Measurements from ENCODE around the gene MMP15.
A peak's percentile ranks its signal among the peaks of the same experiment; 100 is the strongest.

The MMP15 gene

GRCh38 chr16:58013201-58013956 is 12.2 kb upstream of the MMP15 start:
- no peaks in the 10 kb centered on the region for H4K20me1 ChIP-seq (ENCODE audit: insufficient read depth, low read length)
- H3K79me2 ChIP-seq (ENCODE audit: low read length), result no peaks in the 10 kb centered on the region
- no peak overlapping the region for H3K27ac ChIP-seq (ENCODE audit: low read length)
- no peaks in the 10 kb centered on the region for H3K4me1 ChIP-seq (ENCODE audit: low read length)
- no peaks in the 10 kb centered on the region for H3K9me3 ChIP-seq (ENCODE audit: insufficient read depth, low read length)
- H3K4me3 ChIP-seq (ENCODE audit: low read length), result no peak overlapping the region
- H3K27me3 ChIP-seq (ENCODE audit: low read depth, low read length), result no peaks in the 10 kb centered on the region
- TF ChIP-seq EZH2phosphoT487 (IDR thresholded peaks at IDR 0.05; ENCODE audit: low read depth) (no peak), CTCF (IDR thresholded peaks at IDR 0.05; ENCODE audit: low read depth, low read length) (no peak)
- no peak overlapping the region for H3K9ac ChIP-seq (ENCODE audit: low read length)
- H3K4me2 ChIP-seq (ENCODE audit: low read length), result no peak overlapping the region
- H2AFZ ChIP-seq (ENCODE audit: low read depth, low read length), result no peak overlapping the region
- peaks cover 8% of the 10 kb centered on the region for H3K36me3 ChIP-seq (replicated peaks; ENCODE audit: low read depth, low read length)

GRCh38 chr16:58016840-58017446 is 8.6 kb upstream of the MMP15 start:
- no peaks in the 10 kb centered on the region for H3K79me2 ChIP-seq (ENCODE audit: low read length)

GRCh38 chr16:58018803-58019202 is 6.8 kb upstream of the MMP15 start:
- H3K36me3 ChIP-seq (replicated peaks; ENCODE audit: low read depth, low read length), result no peaks in the 10 kb centered on the region
- peak; percentile 24; the same call in 1 of the 2 replicates for TF ChIP-seq CTCF (IDR thresholded peaks at IDR 0.05; ENCODE audit: low read depth, low read length)
- TF ChIP-seq EZH2phosphoT487 (IDR thresholded peaks at IDR 0.05; ENCODE audit: low read depth), result no peak
- H3K4me1 ChIP-seq (ENCODE audit: low read length), result no peaks in the 10 kb centered on the region
- no peak overlapping the region for H3K9ac ChIP-seq (ENCODE audit: low read length)
- H4K20me1 ChIP-seq (ENCODE audit: insufficient read depth, low read length), result no peaks in the 10 kb centered on the region
- H3K27me3 ChIP-seq (ENCODE audit: low read depth, low read length), result no peaks in the 10 kb centered on the region
- H3K4me3 ChIP-seq (ENCODE audit: low read length), result no peak overlapping the region
- no peaks in the 10 kb centered on the region for H3K9me3 ChIP-seq (ENCODE audit: insufficient read depth, low read length)
- H3K27ac ChIP-seq (ENCODE audit: low read length), result no peak overlapping the region
- H2AFZ ChIP-seq (ENCODE audit: low read depth, low read length), result no peak overlapping the region
- H3K79me2 ChIP-seq (ENCODE audit: low read length), result no peaks in the 10 kb centered on the region
- H3K4me2 ChIP-seq (ENCODE audit: low read length), result no peak overlapping the region

More at GRCh38 chr16:58016840-58017446, 8.6 kb upstream of the MMP15 start:
- peaks cover 4% of the 10 kb centered on the region for H3K36me3 ChIP-seq (replicated peaks; ENCODE audit: low read depth, low read length)
- H3K9ac ChIP-seq (ENCODE audit: low read length), result no peak overlapping the region
- H3K4me1 ChIP-seq (ENCODE audit: low read length), result no peaks in the 10 kb centered on the region
- H2AFZ ChIP-seq (ENCODE audit: low read depth, low read length), result no peak overlapping the region
- H3K4me2 ChIP-seq (ENCODE audit: low read length), result no peak overlapping the region
- no peaks in the 10 kb centered on the region for H4K20me1 ChIP-seq (ENCODE audit: insufficient read depth, low read length)
- H3K27me3 ChIP-seq (ENCODE audit: low read depth, low read length), result no peaks in the 10 kb centered on the region
- no peaks in the 10 kb centered on the region for H3K9me3 ChIP-seq (ENCODE audit: insufficient read depth, low read length)
- no peak overlapping the region for H3K4me3 ChIP-seq (ENCODE audit: low read length)
- H3K27ac ChIP-seq (ENCODE audit: low read length), result no peak overlapping the region
- no peak for TF ChIP-seq EZH2phosphoT487 (IDR thresholded peaks at IDR 0.05; ENCODE audit: low read depth)
- no peak for TF ChIP-seq CTCF (IDR thresholded peaks at IDR 0.05; ENCODE audit: low read depth, low read length)

GRCh38 chr16:58019866-58020538 is 5.6 kb upstream of the MMP15 start:
- Histone ChIP-seq H3K36me3 (replicated peaks; ENCODE audit: low read depth, low read length) (no peaks in the 10 kb centered on the region), H3K4me2 (ENCODE audit: low read length) (no peak overlapping the region), H2AFZ (ENCODE audit: low read depth, low read length) (no peak overlapping the region), H3K9ac (ENCODE audit: low read length) (no peak overlapping the region), H3K27me3 (ENCODE audit: low read depth, low read length) (peaks cover 4% of the 10 kb centered on the region), H3K27ac (ENCODE audit: low read length) (no peak overlapping the region), H3K4me3 (ENCODE audit: low read length) (no peak overlapping the region), H4K20me1 (ENCODE audit: insufficient read depth, low read length) (no peaks in the 10 kb centered on the region), H3K79me2 (ENCODE audit: low read length) (no peaks in the 10 kb centered on the region), H3K4me1 (ENCODE audit: low read length) (no peaks in the 10 kb centered on the region; the same call in 1 of the 2 replicates), H3K9me3 (ENCODE audit: insufficient read depth, low read length) (no peaks in the 10 kb centered on the region)
- TF ChIP-seq EZH2phosphoT487 (IDR thresholded peaks at IDR 0.05; ENCODE audit: low read depth), result no peak
- no peak for TF ChIP-seq CTCF (IDR thresholded peaks at IDR 0.05; ENCODE audit: low read depth, low read length)
